ENCODE results near the gene WRAP73. TPM values are rescaled to one million over a fixed set of nuclear protein-coding genes. Genes with fewer than 3 reads are reported as not detected.
A peak's percentile ranks its signal among the peaks of the same experiment; 100 is the strongest.

Gene WRAP73
- total RNA-seq, 2 experiments from 2014 or later, result 22.3 to 22.7 TPM

GRCh38 chr1:3625151-3625907 lies 24.6 kb downstream of the WRAP73 start:
- Mint-ChIP-seq H3K4me3 (peak overlapping the region; percentile 96), H3K27ac (peak overlapping the region; percentile 98), H3K9me3 (no peaks in the 10 kb centered on the region), H3K27me3 (no peaks in the 10 kb centered on the region), H3K4me1 (ENCODE audit: low read depth) (peaks cover 45% of the 10 kb centered on the region), H3K36me3 (ENCODE audit: low read depth) (peaks cover 44% of the 10 kb centered on the region)
- Histone ChIP-seq H3K27ac (ENCODE audit: low read depth in 1 of 2, low read length in 2 of 2) (peak overlapping the region in 1 of 2 donors; percentile 2), H3K27me3 (ENCODE audit: control insufficient read depth in 1 of 2, insufficient read depth in 2 of 2, low read length in 2 of 2) (no peaks in the 10 kb centered on the region), H3K36me3 (ENCODE audit: insufficient read depth, low read length) (peaks cover 39% of the 10 kb centered on the region), H3K9me3 (ENCODE audit: control insufficient read depth in 1 of 2, insufficient read depth in 1 of 2, low read length in 2 of 2) (no peaks in the 10 kb centered on the region), H3K4me1 (ENCODE audit: insufficient read depth, low read length) (peaks cover 35% of the 10 kb centered on the region), H3K4me3 (ENCODE audit: low read length) (peak overlapping the region; percentile 93)
- ATAC-seq (ENCODE audit: poor library complexity), result peak; percentile 13
- CTCF ChIA-PET, result interaction anchor here (1.2 to 1.3 kb wide), 2 partner anchors 25 to 93 kb away, joined by 3 read pairs; partner anchors contain the start of gene WRAP73
- POLR2A ChIA-PET, result interaction anchor here (1.5 kb wide), 1 partner anchor 24 kb away, joined by 4 read pairs; no protein-coding TSS in a partner anchor
- intact Hi-C loops (cut with DNase I, micrococcal nuclease), result loop anchor here in 1 of 2 experiments (2.0 to 10.0 kb wide), 2 partner anchors 171 to 279 kb away; partner anchors contain the start of genes C1orf174 and LRRC47
- no peak for TF ChIP-seq CTCF (IDR thresholded peaks at IDR 0.05)
- DNase-seq, result peak in 4 of 14 experiments; percentile 31 to 70 (median 48)

DNA sequence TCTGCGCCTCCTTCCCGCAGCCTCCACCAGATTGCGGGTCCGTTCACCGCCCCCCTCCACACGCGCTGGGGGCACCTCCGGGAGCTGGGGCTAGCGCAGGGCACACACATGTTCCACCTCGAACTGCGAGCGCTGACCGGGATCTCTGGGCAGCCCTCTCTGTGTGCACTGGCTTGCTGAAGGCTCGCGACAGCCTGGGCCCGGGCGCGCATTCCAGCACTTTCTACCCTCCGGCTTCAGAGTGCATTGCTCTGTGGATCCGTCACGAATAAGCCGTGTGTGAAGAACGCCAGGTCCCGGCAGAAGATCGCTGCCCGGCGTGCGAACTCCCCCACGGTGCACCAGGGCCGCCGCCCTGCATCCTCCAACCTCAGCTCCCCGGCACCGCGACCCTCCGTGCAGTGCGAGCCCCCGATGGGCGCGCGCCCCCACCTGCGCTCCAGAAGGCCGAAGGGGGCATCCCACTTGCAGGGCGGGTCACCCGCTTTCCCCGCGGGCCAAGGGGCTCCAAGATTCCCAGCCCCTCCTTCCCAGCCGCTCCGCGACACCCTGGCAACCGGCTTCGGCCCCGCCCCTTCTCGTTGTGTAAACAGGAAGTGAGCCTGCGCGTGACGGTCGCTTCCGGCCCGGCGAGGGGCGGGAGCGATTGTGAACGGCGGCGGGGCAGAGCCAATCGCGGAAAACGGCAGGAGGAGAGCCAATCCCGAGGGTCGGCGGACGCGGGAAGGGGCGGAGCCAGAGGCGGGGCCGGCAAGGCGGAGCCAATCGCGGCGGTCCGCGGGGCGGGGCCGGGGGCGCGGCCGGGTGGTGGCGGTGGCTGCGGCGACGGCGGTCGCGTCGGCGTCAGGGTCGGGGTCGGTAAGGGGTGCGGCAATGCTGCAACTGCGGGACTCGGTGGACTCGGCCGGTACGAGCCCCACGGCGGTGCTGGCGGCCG lies 25.4 kb downstream of the WRAP73 start, which contains the start of gene TPRG1L:
Gene TPRG1L (plus strand): TSS at position 816 of the 937 bp plus-strand sequence. CDS start 58 bp downstream, at position 874.
- peaks cover 34% of the 10 kb centered on the region for H3K4me1 ChIP-seq (ENCODE audit: insufficient read depth, low read length)
- peak within 1 kb of the TSS; percentile 29 to 64 for H3K27ac ChIP-seq (ENCODE audit: low read depth in 1 of 2, low read length in 2 of 2)
- TF ChIP-seq CTCF (IDR thresholded peaks at IDR 0.05), result no peak
- peak within 1 kb of the TSS; percentile 93 for H3K4me3 ChIP-seq (ENCODE audit: low read length)
- H3K36me3 Mint-ChIP-seq (ENCODE audit: low read depth), result peaks cover 35% of the 10 kb centered on the region
- intact Hi-C loops (cut with DNase I, micrococcal nuclease), result loop anchor here in 1 of 2 experiments (1.0 to 10.0 kb wide), 4 partner anchors 26 to 280 kb away; partner anchors contain the start of genes C1orf174, LRRC47 and WRAP73
- no peaks in the 10 kb centered on the region for H3K27me3 Mint-ChIP-seq
- H3K27ac Mint-ChIP-seq, result peak within 1 kb of the TSS; percentile 98
- H3K4me3 Mint-ChIP-seq, result peak within 1 kb of the TSS; percentile 96
- no peaks in the 10 kb centered on the region for H3K9me3 ChIP-seq (ENCODE audit: control insufficient read depth in 1 of 2, insufficient read depth in 1 of 2, low read length in 2 of 2)
- DNase-seq (peak; percentile 97 to 99 (median 98)), ATAC-seq (ENCODE audit: poor library complexity) (peak; percentile 92)
- H3K27me3 ChIP-seq (ENCODE audit: control insufficient read depth in 1 of 2, insufficient read depth in 2 of 2, low read length in 2 of 2), result no peaks in the 10 kb centered on the region
- peaks cover 30% of the 10 kb centered on the region for H3K36me3 ChIP-seq (ENCODE audit: insufficient read depth, low read length)
- ChIA-PET CTCF (interaction anchor here (1.0 kb wide), 1 partner anchor 25 kb away, joined by 4 read pairs; no protein-coding TSS in a partner anchor), POLR2A (interaction anchor here (0.9 to 1.0 kb wide), 2 partner anchors 26 to 86 kb away, joined by 3 read pairs; partner anchors contain the start of gene WRAP73)
- H3K9me3 Mint-ChIP-seq, result no peaks in the 10 kb centered on the region
- peaks cover 51% of the 10 kb centered on the region for H3K4me1 Mint-ChIP-seq (ENCODE audit: low read depth)
